ENCODE data around the gene C1QB.

C1QB gene

GRCh38 chr1:22652881-22653316 lies at the start of gene C1QB:
C1QB (plus strand) TSS chr1:22653236; CDS start chr1:22659463, 6,227 bp downstream.
- DNase-seq, result no peak

- DNase-seq, result no peak
Measured at GRCh38 chr1:22606161-22606560, 46.9 kb upstream of the C1QB start.

- DNase-seq, result no peak
Measured at GRCh38 chr1:22607154-22607553, 45.9 kb upstream of the C1QB start.

GRCh38 chr1:22608361-22608760 lies 44.7 kb upstream of the C1QB start:
- DNase-seq, result no peak

GRCh38 chr1:22609291-22609690 lies 43.7 kb upstream of the C1QB start:
- no peak for DNase-seq

- no peak for DNase-seq
Measured at GRCh38 chr1:22611530-22611947, 41.5 kb upstream of the C1QB start.

- no peak for DNase-seq
Measured at GRCh38 chr1:22612671-22613571, 40.1 kb upstream of the C1QB start.

GRCh38 chr1:22613572-22613918 lies 39.5 kb upstream of the C1QB start:
- no peak for DNase-seq

- no peak for DNase-seq
Measured at GRCh38 chr1:22613951-22614350, 39.1 kb upstream of the C1QB start.

- DNase-seq, result no peak
Measured at GRCh38 chr1:22615886-22616285, 37.1 kb upstream of the C1QB start.

GRCh38 chr1:22616571-22616970 lies 36.5 kb upstream of the C1QB start:
- no peak for DNase-seq

GRCh38 chr1:22618056-22618455 lies 35.0 kb upstream of the C1QB start:
- no peak for DNase-seq

- no peak for DNase-seq
Measured at GRCh38 chr1:22619252-22619651, 33.8 kb upstream of the C1QB start.

- no peak for DNase-seq
Measured at GRCh38 chr1:22619798-22620197, 33.2 kb upstream of the C1QB start.

GRCh38 chr1:22621761-22622160 lies 31.3 kb upstream of the C1QB start:
- DNase-seq, result no peak

- DNase-seq, result no peak
Measured at GRCh38 chr1:22625262-22625925, 27.6 kb upstream of the C1QB start.

GRCh38 chr1:22626237-22627157 lies 26.5 kb upstream of the C1QB start:
- DNase-seq, result no peak

- no peak for DNase-seq
Measured at GRCh38 chr1:22627331-22627730, 25.7 kb upstream of the C1QB start.

GRCh38 chr1:22628698-22629444 lies 24.2 kb upstream of the C1QB start:
- no peak for DNase-seq

GRCh38 chr1:22629886-22630285 lies 23.1 kb upstream of the C1QB start:
- no peak for DNase-seq

GRCh38 chr1:22633697-22634463 lies 19.2 kb upstream of the C1QB start:
- DNase-seq, result no peak

- DNase-seq, result no peak
Measured at GRCh38 chr1:22635436-22635835, 17.6 kb upstream of the C1QB start.
